OCI-LY7 (cell line): ENCODE results near the gene PCDHA9.

Experiments
- CTCF ChIP-seq: fragments of 200-600 bp; sonication (generic); conservative IDR thresholded peaks from 2 replicates; pipeline ENCODE4 v1.5.1; 2014; ENCODE audit warnings: mild to moderate bottlenecking, antibody characterized with exemption, low read length, moderate library complexity, mixed read lengths
- EZH2phosphoT487 ChIP-seq: fragments of 200-600 bp; sonication (generic); IDR thresholded peaks from 2 replicates; pipeline ENCODE4 v1.6.1; 2018; ENCODE audit warnings: low read depth, borderline replicate concordance, mild to moderate bottlenecking, mixed run types, antibody characterized with exemption, low read length, moderate library complexity, mixed read lengths

- TF ChIP-seq CTCF, result peak; percentile 67
- TF ChIP-seq EZH2phosphoT487, result no peak
Observed at GRCh38 chr5:140806834-140807775, 41.1 kb upstream of the PCDHA9 start, which contains the start of gene PCDHA4.
